GM18951 (cell line): ENCODE data around the gene RADIL.
"Not testable (repeated sequence)": the region's sequence is repeated elsewhere in the genome, so short reads cannot be mapped to it uniquely, and the experiment has no call there.

ENCODE experiments used
- POLR2A ChIP-seq: IDR thresholded peaks from 4 replicates; pipeline ENCODE4 v1.6.1; 2011; ENCODE audit warnings: mild to moderate bottlenecking; ENCODE audit not compliant: insufficient read length, insufficient read depth; ENCODE audit errors: extremely low read depth
- in situ Hi-C: fragments of 300-500 bp; cut with MboI; formaldehyde crosslinking; loops from one replicate; pipeline ENCODE4 v1.12.0; 2022; ENCODE audit warnings: low sequenced_read_pairs, mixed read lengths, inconsistent platforms; ENCODE audit not compliant: unreplicated experiment

Gene RADIL

DNA sequence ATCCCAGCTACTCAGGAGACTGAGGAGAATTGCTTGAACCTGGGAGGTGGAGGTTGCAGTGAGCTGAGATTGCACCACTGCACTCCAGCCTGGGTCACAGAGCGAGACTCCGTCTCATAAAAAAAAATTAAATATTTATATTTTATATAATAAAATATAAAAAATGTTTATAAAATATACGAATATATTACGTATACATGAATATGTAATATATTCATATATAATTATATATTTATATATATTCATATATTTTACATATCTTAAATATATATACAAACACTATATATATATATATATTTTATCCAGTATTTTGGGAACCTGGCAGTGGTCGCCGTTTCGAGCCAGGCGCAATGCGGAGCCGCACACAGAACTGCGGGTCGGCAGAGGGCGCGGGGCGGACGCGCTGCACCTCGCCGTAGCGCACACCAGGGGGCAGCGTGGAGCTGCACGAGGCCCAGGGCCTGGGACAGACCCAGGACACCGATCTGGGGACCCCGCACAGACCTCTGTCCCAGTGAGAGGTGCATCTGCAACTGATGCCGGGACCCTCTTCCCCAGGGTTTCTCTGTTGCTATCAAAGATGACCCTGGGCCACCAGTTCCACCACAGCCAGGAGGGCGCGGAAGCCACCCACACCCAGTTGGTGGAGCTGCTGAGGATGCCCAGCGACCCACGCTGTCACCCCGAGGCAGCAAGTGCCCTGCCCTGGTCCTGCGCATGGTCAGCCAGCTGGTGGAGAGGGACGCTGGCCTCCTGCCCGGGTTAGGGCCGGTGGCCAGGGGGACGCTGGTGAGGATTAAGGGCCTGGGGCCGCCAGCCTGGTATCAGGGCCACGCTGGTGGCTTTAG lies 85.4 kb downstream of the RADIL start:
- no peak for TF ChIP-seq POLR2A
- in situ Hi-C loops: no loop called here

DNA sequence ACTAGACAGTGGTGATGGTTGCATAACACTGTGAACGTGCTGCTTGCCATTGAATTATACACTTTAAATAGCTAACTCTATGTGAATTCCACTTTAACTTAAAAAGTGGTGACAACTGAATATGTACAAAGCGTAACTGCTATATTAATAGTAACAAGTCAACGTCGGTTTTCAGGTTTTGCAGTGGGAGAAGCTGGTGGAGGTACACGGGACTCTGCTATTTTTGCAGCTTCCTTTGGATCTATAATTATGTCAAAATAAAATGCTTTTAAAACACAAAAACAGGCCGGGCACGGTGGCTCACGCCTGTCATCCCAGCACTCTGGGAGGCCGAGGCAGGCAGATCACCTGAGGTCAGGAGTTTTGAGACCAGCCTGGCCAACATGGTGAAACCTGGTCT lies 87.1 kb downstream of the RADIL start:
- in situ Hi-C loops: no loop called here
- no peak for TF ChIP-seq POLR2A

DNA sequence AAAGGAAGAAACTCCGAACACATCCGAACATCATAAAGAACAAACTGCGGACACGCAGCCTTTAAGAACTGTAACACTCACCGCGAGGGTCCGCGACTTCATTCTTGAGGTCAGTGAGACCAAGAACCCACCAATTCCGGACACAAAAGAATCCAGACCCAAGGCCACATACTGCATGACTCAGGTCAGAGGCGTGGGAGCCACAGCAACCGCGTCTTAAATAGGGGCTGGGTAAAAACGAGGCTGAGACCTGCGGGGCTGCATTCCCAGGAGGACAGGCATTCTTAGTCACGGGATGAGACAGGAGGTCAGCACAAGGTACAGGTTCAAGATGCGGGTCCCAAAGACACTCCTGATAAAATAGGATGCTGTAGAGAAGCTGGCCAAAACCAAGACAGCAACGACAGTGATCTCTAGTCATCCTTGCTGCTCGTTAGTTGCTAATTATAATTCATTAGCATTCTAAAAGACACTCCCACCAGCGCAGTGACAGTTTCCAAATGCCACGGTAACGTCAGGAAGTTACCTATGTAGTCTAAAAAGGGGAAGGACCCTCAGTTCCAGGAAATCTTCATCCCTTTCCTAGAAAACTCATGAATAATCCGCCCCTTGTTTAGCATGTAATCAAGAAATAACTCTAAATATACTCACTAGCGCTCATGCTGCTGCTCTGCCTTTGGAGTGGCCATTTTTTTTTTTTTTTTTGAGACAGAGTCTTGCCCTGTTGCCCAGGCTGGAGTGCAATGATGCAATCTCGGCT lies 88.7 kb downstream of the RADIL start:
- TF ChIP-seq POLR2A: no peak
- in situ Hi-C loops: no loop called here

DNA sequence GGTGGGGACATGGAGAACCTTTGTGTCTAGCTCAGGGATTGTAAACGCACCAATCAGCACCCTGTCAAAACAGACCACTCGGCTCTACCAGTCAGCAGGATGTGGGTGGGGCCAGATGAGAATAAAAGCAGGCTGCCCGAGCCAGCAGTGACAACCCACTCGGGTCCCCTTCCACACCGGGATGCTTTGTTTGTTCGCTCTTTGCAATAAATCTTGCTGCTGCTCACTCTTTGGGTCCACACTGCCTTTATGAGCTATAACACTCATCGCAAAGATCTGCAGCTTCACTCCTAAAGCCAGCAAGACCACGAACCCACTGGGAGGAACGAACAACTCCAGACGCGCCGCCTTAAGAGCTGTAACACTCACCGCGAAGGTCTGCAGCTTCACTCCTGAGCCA lies 89.3 kb downstream of the RADIL start:
- in situ Hi-C loops: not testable (repeated sequence)

DNA sequence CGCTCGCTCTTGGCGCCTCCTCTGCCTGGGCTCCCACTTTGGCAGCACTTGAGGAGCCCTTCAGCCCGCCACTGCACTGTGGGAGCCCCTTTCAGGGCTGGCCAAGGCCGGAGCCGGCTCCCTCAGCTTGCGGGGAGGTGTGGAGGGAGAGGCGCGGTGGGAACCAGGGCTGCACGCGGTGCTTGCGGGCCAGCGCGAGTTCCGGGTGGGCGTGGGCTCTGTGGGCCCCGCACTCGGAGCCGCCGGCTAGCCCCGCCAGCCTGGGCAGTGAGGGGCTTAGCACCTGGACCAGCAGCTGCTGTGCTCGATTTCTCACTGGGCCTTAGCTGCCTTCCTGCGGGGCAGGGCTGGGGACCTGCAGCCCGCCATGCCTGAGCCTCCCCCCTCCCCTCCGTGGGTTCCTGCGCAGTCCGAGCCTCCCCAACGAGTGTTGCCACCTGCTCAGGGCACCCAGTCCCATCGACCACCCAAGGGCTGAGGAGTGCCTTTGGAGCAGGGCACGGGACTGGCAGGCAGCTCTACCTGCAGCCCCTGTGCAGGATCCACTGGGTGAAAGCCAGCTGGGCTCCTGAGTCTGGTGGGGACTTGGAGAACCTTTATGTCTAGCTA lies 90.0 kb downstream of the RADIL start:
- in situ Hi-C loops: not testable (repeated sequence)

DNA sequence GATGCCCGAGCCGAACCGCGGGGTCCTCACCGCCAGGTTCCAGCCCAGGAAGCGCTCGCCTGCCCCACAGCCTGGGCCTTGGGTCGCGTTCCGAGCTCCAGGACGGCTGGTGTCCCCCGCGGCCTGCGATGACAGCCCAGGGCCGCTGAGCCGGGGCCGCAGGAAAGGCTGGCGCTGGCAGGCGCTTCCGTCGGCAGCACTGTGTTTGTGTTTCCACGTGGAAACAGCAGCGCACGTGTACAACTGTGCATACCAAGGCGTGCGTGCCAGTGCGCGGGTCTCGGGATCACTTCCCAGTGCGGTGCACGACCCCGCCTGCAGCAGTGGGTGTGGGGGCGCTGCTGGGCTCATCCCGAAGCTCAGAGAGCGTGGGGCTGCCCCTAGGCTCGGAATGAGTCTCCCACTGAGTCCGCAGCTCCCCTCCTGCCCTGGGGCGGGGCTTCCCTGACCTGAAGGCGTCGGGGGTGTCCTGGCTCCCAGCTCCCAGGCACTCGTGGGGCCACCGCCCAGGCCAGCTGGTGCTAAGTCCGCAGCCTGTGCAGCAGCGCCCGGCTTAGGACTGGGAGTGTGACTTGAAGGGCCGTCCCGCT lies 90.9 kb downstream of the RADIL start:
- no peak for TF ChIP-seq POLR2A
- in situ Hi-C loops: no loop called here

DNA sequence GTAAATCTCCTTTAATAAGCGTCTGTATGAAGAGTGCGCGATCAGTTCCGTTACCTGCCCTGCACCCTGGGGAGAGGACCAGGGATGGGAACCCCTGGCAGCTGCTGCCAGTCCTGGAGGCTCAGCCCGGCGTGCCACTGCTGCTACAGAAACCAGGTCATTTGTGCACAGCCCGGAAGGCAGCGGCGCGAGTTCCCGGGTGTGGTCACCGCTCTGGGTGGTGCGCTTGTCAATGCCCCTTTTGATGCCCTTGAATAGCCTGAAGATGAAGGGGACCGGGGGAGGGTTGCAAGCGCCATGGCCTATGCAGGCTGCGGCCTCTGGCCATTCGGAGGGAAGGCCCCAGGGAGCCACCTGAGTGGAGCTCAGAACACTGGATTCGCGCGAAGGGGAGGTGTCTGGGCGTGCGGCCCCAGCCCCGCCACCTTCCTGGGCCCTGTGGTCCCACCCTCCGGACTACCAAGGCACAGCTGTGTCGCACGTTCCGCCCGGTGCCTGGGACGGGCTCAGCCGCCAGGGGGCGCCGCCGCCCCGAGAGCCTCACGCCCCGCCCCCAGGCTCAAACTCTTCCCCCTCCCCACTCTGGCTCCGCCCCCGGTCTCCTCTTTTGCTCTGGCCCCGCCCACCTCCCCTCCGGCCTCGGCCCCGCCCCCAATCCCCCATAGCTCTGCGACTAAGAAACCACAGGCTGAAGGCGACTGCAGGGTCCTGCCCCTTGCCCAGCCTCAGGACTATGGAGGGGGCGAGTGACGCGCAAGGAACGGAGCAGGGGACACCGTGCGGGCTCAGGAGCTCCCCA lies 91.6 kb downstream of the RADIL start:
- TF ChIP-seq POLR2A: no peak
- in situ Hi-C loops: no loop called here

DNA sequence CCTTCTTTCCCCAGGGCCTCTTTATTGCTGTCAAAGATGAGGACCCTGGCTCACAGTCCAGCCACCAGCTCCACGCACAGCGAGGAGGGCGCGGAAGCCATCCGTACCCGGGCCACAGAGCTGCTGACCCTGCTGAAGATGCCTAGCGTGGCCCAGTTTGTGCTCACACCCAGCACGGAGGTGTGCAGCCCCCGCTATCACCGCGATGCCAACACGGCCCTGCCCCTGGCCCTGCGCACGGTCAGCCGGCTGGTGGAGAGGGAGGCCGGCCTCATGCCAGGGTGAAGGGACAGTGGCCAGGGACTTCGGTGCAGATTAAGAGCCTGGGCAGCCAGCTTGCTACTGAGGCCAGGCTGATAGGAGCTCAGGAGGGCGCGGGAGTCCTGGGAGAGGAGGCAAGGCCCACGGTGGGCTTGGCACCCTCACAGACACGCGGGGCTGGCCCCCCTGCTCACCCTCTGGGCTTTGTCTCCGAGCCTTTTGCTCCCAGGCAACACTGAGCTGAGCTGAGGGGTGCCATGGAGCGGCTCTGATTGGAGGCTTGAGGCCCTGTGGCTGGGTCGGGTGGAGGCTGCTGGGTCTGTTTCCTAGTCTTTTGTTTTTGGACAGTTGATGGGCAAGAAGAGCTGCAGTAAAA lies 92.3 kb downstream of the RADIL start:
- TF ChIP-seq POLR2A: no peak
- in situ Hi-C loops: no loop called here

DNA sequence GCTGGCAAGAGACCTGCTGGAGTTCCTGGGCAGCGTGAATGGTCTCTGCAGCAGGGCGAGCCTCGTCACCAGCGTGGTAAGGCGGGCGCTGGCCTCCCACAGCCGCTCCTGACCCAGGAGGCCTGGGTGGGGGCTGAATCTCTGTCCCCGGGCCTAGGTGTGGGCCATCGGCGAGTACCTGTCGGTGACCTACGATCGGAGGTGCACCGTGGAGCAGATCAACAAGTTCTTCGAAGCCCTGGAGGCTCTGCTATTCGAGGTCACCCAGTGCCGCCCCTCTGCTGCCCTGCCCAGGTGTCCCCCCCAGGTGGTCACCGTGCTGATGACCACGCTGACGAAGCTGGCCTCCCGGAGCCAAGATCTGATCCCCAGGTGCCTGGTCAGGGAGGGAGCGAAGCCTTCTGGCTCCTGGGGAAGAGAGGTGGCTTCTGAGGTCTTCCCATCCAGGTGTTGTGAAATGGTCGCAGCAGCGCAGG lies 93.0 kb downstream of the RADIL start:
- in situ Hi-C loops: no loop called here
- no peak for TF ChIP-seq POLR2A

DNA sequence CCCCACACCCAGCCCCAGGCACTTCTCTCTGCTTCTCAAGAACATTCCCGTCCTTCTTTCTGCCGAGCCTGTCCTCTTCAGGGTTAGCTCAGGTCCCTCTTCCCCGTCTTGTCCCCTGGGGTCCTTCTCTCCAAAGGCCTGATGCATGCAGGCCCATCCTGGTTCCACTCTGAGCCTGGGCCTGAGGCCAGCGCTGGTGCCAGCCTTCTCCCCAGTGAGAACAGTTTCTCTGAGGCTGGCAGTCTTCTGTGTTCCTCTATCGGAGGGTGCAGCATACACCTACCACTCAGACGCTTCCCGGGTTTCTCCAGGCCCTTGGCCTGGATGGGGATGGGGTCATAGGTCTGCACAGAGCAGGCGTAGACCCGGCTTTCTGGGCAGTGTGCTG lies 93.4 kb downstream of the RADIL start:
- TF ChIP-seq POLR2A: no peak
- in situ Hi-C loops: no loop called here

DNA sequence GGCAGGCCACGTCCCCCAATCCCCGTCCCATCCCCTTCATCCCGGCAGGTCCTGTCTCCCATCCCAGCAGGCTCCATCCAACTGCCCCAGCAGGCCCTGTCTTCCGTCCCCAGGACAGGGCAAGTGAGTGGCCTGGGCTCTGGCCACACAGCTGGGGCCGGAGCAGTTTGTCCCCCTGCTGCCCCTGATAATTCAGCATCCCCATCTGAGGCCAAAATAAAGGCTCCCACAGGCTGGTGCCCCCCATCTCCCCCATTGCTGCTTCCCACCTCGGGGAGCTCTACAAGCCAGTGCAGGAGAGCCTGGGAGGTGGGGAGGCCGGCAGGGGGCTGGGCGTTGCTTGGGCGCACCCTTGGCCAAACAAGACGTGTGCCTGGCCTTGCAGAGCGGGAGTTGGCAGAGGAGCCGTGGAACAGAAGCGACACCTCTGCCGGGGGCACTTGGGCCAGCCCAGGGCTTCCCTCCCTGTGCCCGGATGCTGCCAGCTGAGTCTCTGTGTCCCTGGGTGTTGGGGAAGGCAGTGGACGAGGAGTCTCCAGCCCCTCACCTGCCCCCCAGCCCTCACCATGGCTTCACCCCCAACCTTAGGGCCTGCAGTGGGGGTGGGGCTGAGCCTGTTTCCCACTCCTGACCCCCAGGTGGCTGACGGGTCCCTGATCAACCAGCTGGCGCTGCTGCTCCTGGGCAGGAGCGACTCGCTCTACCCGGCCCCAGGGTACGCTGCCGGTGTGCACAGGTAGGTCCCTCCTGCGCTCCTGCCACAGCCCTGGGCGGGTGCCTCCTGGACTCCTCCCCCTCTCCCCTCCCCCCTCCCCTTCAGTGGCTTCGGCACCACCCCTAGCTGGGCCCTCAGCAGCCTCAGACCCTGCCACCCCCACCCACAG lies 94.1 kb downstream of the RADIL start:
- in situ Hi-C loops: no loop called here
- TF ChIP-seq POLR2A: no peak
